ENCODE measurements around the gene RPL23. TPM values are rescaled to one million over a fixed set of nuclear protein-coding genes. Genes with fewer than 3 reads are reported as not detected.

RPL23 gene
- polyA plus RNA-seq, 1 donor from 2014 or later, result 1,333 TPM

- peaks cover 5% of the 10 kb centered on the region for H3F3A ChIP-seq (ENCODE audit: insufficient read depth, low read length, poor library complexity, severe bottlenecking)
- H3K4me3 ChIP-seq (ENCODE audit: low read length), result peak overlapping the region; percentile 98
- H3K27me3 ChIP-seq (ENCODE audit: insufficient read depth, low read depth, low read length), result no peaks in the 10 kb centered on the region
- TF ChIP-seq POLR2AphosphoS5 (IDR thresholded peaks at IDR 0.05) (no peak), EZH2 (IDR thresholded peaks at IDR 0.05; ENCODE audit: borderline replicate concordance, insufficient read depth, low read length, poor library complexity, severe bottlenecking) (no peak), EP300 (conservative IDR thresholded peaks at IDR 0.05; ENCODE audit: poor library complexity, severe bottlenecking) (no peak), REST (IDR thresholded peaks at IDR 0.05; ENCODE audit: borderline replicate concordance) (no peak), CTCF (IDR thresholded peaks at IDR 0.05; ENCODE audit: poor library complexity, severe bottlenecking) (no peak), MXI1 (conservative IDR thresholded peaks at IDR 0.05; ENCODE audit: poor library complexity, severe bottlenecking) (no peak), TAF1 (IDR thresholded peaks at IDR 0.05; ENCODE audit: low read depth) (no peak), SMC3 (conservative IDR thresholded peaks at IDR 0.05; ENCODE audit: poor library complexity) (no peak)
- no peaks in the 10 kb centered on the region for H3K9me2 ChIP-seq (ENCODE audit: insufficient read depth, low read length)
- no peak overlapping the region for H2AFZ ChIP-seq (ENCODE audit: low read depth, low read length)
- no peaks in the 10 kb centered on the region for H3K36me3 ChIP-seq (ENCODE audit: insufficient read depth, low read length)
- peak overlapping the region; percentile 99 for H3K27ac ChIP-seq (ENCODE audit: low read length)
- H3K9ac ChIP-seq (ENCODE audit: low read length), result peak overlapping the region; percentile 99
- peak overlapping the region; percentile 53 for H3K4me2 ChIP-seq (ENCODE audit: low read length)
- peaks cover 26% of the 10 kb centered on the region for H3K79me2 ChIP-seq (replicated peaks; ENCODE audit: insufficient read depth, low read length)
- no peaks in the 10 kb centered on the region for H3K9me3 ChIP-seq (ENCODE audit: low read length)
- peaks cover 4% of the 10 kb centered on the region for H4K20me1 ChIP-seq (ENCODE audit: insufficient read depth)
Observed at GRCh38 chr17:38867968-38868816, 14.7 kb upstream of the RPL23 start.

- H3K4me3 ChIP-seq (ENCODE audit: low read length), result peak overlapping the region; percentile 98
- peak overlapping the region; percentile 99 for H3K9ac ChIP-seq (ENCODE audit: low read length)
- H3K9me2 ChIP-seq (ENCODE audit: insufficient read depth, low read length), result no peaks in the 10 kb centered on the region
- H3K9me3 ChIP-seq (ENCODE audit: low read length), result no peaks in the 10 kb centered on the region
- H3K79me2 ChIP-seq (replicated peaks; ENCODE audit: insufficient read depth, low read length), result peaks cover 17% of the 10 kb centered on the region
- peak; percentile 42 for TF ChIP-seq REST (IDR thresholded peaks at IDR 0.05; ENCODE audit: borderline replicate concordance)
- no peak for TF ChIP-seq EZH2 (IDR thresholded peaks at IDR 0.05; ENCODE audit: borderline replicate concordance, insufficient read depth, low read length, poor library complexity, severe bottlenecking)
- TF ChIP-seq MXI1 (conservative IDR thresholded peaks at IDR 0.05; ENCODE audit: poor library complexity, severe bottlenecking), result peak; percentile 21
- TF ChIP-seq CTCF (IDR thresholded peaks at IDR 0.05; ENCODE audit: poor library complexity, severe bottlenecking), result peak; percentile 67
- TF ChIP-seq SMC3 (conservative IDR thresholded peaks at IDR 0.05; ENCODE audit: poor library complexity), result peak; percentile 61
- TF ChIP-seq EP300 (conservative IDR thresholded peaks at IDR 0.05; ENCODE audit: poor library complexity, severe bottlenecking), result no peak
- no peak for TF ChIP-seq TAF1 (IDR thresholded peaks at IDR 0.05; ENCODE audit: low read depth)
- no peak for TF ChIP-seq RAD21 (conservative IDR thresholded peaks at IDR 0.05)
- TF ChIP-seq POLR2AphosphoS5 (IDR thresholded peaks at IDR 0.05), result no peak
- H3K27ac ChIP-seq (ENCODE audit: low read length), result peak overlapping the region; percentile 99
- H3F3A ChIP-seq (ENCODE audit: insufficient read depth, low read length, poor library complexity, severe bottlenecking), result peaks cover 5% of the 10 kb centered on the region
- H3K27me3 ChIP-seq (ENCODE audit: insufficient read depth, low read depth, low read length), result no peaks in the 10 kb centered on the region
- H3K36me3 ChIP-seq (ENCODE audit: insufficient read depth, low read length), result no peaks in the 10 kb centered on the region
- no peak overlapping the region for H2AFZ ChIP-seq (ENCODE audit: low read depth, low read length)
- peak overlapping the region; percentile 53 for H3K4me2 ChIP-seq (ENCODE audit: low read length)
- H4K20me1 ChIP-seq (ENCODE audit: insufficient read depth), result peaks cover 4% of the 10 kb centered on the region
Observed at GRCh38 chr17:38867179-38867967, 13.9 kb upstream of the RPL23 start.

All from neural cell (in vitro differentiated cells).